Osteoblast (primary cell): Measurements from ENCODE around the gene MRPS34. TPM values are rescaled to one million over a fixed set of nuclear protein-coding genes. Genes with fewer than 3 reads are reported as not detected.

Source experiments
- DNase-seq: peaks from one replicate; pipeline ENCODE4 v3.0.0; 2011; ENCODE audit warnings: low spot score, mixed read lengths; ENCODE audit not compliant: insufficient read length; ENCODE audit errors: missing footprints
- H2AFZ ChIP-seq: 2 replicates; pipeline ENCODE4 v1.6.0; 2011; ENCODE audit warnings: mild to moderate bottlenecking, low read length
- H3K27ac ChIP-seq: 2 replicates; pipeline ENCODE4 v1.5.1; 2011; ENCODE audit warnings: mild to moderate bottlenecking, low read depth, low read length, moderate library complexity
- H3K27me3 ChIP-seq: 2 replicates; pipeline ENCODE4 v1.6.0; 2012; ENCODE audit warnings: mild to moderate bottlenecking, control low read depth, inconsistent platforms, low read length, moderate library complexity; ENCODE audit not compliant: insufficient read depth
- H3K36me3 ChIP-seq: 2 replicates; pipeline ENCODE4 v1.5.1; 2011; ENCODE audit warnings: mild to moderate bottlenecking, low read length, control low read depth, moderate library complexity; ENCODE audit not compliant: insufficient read depth
- H3K4me1 ChIP-seq: 2 replicates; pipeline ENCODE4 v1.5.1; 2011; ENCODE audit warnings: mild to moderate bottlenecking, low read length, control low read depth, moderate library complexity; ENCODE audit not compliant: insufficient read depth
- H3K4me2 ChIP-seq: 2 replicates; pipeline ENCODE4 v1.6.0; 2011; ENCODE audit warnings: mild to moderate bottlenecking, low read length; ENCODE audit not compliant: insufficient read depth
- H3K4me3 ChIP-seq: fragments of 200-600 bp; sonication (generic); 3 replicates; pipeline ENCODE4 v1.5.1; 2012; ENCODE audit warnings: mild to moderate bottlenecking, low read length, inconsistent platforms; ENCODE audit not compliant: insufficient read depth
- H3K79me2 ChIP-seq: 2 replicates; pipeline ENCODE4 v1.6.0; 2012; ENCODE audit warnings: mild to moderate bottlenecking, low read length, control low read depth, inconsistent platforms; ENCODE audit not compliant: insufficient read depth
- H3K9me3 ChIP-seq: 2 replicates; pipeline ENCODE4 v1.5.1; 2011; ENCODE audit warnings: low read depth, low read length, control low read depth
- H4K20me1 ChIP-seq: 2 replicates; pipeline ENCODE4 v1.6.0; 2012; ENCODE audit warnings: mild to moderate bottlenecking, low read length, control low read depth; ENCODE audit not compliant: insufficient read depth
- total RNA-seq: library from RNA; depleted of rRNA; stranded (reverse); fragments of >200 nt; gene quantifications from 2 replicates; pipeline ENCODE4 v1.2.3, GENCODE V29; 2012
- TF ChIP-seq, protein P1 (sequence below): IDR thresholded peaks from 2 replicates; pipeline ENCODE4 v1.5.1; 2011; ENCODE audit warnings: mild to moderate bottlenecking, low read depth, low read length, moderate library complexity; ENCODE audit errors: extremely low read depth

Gene MRPS34
- total RNA-seq, 1 donor, result 40.5 TPM

DNA sequence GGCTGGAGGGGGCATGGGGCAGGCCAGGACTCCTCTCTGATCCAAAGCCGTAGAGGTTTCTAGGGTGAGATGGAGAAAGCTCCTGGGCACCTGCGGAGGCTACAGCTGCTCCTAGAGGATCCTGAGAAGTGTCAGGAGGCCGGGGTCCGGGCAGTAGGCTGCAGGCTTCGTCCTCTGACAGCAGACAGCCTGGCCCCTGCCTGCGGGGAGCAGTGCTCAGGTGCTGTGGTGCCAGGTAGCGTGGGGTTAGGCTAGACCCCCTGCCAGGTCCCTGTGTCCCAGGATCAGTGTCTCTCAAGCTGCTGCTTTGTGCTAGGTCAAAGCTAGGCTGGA is 1.5 kb upstream of the MRPS34 start:
- no peak overlapping the region for H3K27ac ChIP-seq
- no peak for DNase-seq
- peak overlapping the region; percentile 97 for H3K4me2 ChIP-seq
- peaks cover 23% of the 10 kb centered on the region for H3K36me3 ChIP-seq
- no peak overlapping the region for H2AFZ ChIP-seq
- H4K20me1 ChIP-seq, result peaks cover 40% of the 10 kb centered on the region
- H3K79me2 ChIP-seq, result peaks cover 43% of the 10 kb centered on the region
- peak overlapping the region; percentile 88 for H3K4me3 ChIP-seq
- peaks cover 27% of the 10 kb centered on the region for H3K4me1 ChIP-seq
- H3K9me3 ChIP-seq, result no peaks in the 10 kb centered on the region
- TF ChIP-seq, protein P1, sequence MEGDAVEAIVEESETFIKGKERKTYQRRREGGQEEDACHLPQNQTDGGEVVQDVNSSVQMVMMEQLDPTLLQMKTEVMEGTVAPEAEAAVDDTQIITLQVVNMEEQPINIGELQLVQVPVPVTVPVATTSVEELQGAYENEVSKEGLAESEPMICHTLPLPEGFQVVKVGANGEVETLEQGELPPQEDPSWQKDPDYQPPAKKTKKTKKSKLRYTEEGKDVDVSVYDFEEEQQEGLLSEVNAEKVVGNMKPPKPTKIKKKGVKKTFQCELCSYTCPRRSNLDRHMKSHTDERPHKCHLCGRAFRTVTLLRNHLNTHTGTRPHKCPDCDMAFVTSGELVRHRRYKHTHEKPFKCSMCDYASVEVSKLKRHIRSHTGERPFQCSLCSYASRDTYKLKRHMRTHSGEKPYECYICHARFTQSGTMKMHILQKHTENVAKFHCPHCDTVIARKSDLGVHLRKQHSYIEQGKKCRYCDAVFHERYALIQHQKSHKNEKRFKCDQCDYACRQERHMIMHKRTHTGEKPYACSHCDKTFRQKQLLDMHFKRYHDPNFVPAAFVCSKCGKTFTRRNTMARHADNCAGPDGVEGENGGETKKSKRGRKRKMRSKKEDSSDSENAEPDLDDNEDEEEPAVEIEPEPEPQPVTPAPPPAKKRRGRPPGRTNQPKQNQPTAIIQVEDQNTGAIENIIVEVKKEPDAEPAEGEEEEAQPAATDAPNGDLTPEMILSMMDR, result no peak
- H3K27me3 ChIP-seq, result no peaks in the 10 kb centered on the region

DNA sequence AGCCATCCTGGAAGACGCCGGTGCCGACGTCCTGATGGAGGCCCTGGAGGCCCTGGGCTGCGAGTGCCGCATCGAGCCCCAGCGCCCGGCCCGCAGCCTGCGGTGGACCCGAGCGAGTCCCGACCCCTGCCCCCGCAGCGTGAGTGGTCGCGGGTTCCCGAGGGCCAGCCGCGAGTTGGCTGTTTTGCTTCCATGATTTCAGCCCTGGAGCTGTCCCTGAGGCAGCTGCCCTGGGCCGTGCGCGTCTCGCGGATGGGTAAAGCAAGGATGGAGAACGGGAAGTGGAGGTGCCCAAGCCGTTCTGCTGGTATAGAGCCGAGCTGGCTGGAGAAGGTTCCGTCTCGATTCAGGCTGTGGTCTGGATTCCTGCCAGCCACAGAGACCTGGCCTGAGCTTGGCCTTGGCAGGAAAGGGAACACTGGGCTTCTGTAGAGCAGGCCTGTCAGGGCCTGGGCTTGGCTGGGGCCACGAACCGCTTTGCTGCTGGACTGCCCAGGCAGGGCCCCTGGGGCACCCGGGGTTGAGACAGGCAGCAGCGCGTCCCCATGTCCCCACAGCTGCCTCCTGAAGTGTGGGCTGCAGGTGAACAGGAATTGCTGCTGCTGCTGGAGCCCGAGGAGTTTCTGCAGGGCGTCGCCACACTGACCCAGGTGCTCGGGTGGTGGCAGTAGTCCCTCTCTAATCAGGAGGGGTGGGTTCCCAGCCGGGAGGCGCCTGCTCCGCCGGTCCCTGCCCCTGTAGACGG is 941 bp upstream of the MRPS34 start:
- Histone ChIP-seq H3K79me2 (peaks cover 43% of the 10 kb centered on the region), H3K4me1 (peaks cover 27% of the 10 kb centered on the region), H3K4me3 (peak overlapping the region; percentile 88), H3K4me2 (peak overlapping the region; percentile 97), H3K9me3 (no peaks in the 10 kb centered on the region), H2AFZ (peak overlapping the region; percentile 47), H3K27me3 (no peaks in the 10 kb centered on the region), H3K27ac (peak overlapping the region; percentile 65), H3K36me3 (peaks cover 25% of the 10 kb centered on the region), H4K20me1 (peaks cover 36% of the 10 kb centered on the region)
- TF ChIP-seq, protein P1, result no peak
- peak; percentile 97 for DNase-seq

DNA sequence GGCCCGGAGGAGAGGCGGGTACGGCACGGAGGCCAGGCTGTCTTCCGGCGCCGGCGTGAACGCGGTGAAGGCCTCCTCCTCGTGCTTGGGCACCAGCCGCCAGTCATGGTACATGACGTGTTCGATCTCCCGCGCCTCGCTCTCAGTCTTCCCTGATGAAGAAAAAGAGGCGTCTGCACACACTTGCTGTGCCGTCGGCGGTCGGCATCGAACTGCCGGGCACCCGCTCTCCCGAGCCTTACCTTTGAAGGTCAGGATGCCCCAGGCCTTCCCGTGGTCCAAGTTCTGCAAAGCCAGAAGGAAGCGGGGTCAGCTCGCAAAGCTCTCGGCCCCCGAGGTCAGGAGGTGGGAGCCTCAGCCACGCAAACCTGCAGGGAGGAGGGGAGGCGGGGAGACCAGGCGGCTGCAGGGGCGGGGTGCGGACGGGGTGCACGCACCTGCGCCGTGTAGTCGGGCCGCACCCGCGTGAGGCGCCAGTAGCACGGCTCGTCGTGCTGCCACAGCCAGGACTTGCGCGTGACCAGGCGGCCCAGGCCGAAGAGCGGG is 499 bp downstream of the MRPS34 start, which contains the start of gene EME2:
Gene EME2, plus strand, starts transcription at position 449 of the 546 bp plus-strand sequence. CDS start 418 bp downstream, outside the sequence.
- Histone ChIP-seq H3K4me1 (peaks cover 27% of the 10 kb centered on the region), H3K4me2 (peak within 1 kb of the TSS; percentile 97), H3K9me3 (no peaks in the 10 kb centered on the region), H4K20me1 (peaks cover 36% of the 10 kb centered on the region), H3K27ac (peak within 1 kb of the TSS; percentile 65), H3K27me3 (no peaks in the 10 kb centered on the region), H3K36me3 (peaks cover 27% of the 10 kb centered on the region), H3K4me3 (peak within 1 kb of the TSS; percentile 88), H2AFZ (peak within 1 kb of the TSS; percentile 47), H3K79me2 (peaks cover 43% of the 10 kb centered on the region)
- TF ChIP-seq, protein P1, result no peak
- no peak for DNase-seq

DNA sequence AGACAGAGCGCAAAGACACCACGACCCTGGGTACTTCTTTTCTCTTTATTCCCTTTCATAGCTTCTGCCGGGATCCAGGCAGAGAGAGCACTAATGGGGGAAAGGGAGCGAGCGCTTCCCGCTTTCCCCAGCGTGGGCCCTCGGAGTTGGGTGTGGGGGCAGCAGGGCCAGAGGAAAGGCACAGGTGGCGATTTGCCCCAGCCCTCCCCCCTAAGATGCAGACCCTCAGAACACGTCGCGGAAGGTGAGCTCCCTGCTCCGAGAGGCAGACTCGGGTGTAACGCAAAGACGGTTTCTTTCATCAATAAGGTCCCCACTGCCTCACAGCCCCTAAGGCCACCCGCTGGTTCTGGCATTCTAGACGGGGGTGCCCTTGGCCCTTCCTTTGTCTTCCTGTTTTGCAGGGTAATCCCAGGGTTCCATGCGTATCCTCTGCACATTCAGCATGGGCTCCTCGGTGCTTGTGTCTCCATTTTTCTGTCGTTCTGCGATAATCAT is 1.0 kb downstream of the MRPS34 start:
- Histone ChIP-seq H3K9me3 (no peaks in the 10 kb centered on the region), H2AFZ (no peak overlapping the region), H3K79me2 (peaks cover 43% of the 10 kb centered on the region), H3K27ac (peak overlapping the region; percentile 58), H3K4me1 (peaks cover 27% of the 10 kb centered on the region), H4K20me1 (peaks cover 31% of the 10 kb centered on the region), H3K4me3 (peak overlapping the region; percentile 88), H3K4me2 (peak overlapping the region; percentile 97), H3K36me3 (peaks cover 24% of the 10 kb centered on the region), H3K27me3 (no peaks in the 10 kb centered on the region)
- TF ChIP-seq, protein P1, result no peak
- no peak for DNase-seq
